HEK293T (cell line): ENCODE results near the gene PTGES3L.
A peak's percentile ranks its signal among the peaks of the same experiment; 100 is the strongest.
"Not testable (repeated sequence)": the region's sequence is repeated elsewhere in the genome, so short reads cannot be mapped to it uniquely, and the experiment has no call there.

Source experiments
- CTCF ChIA-PET: fragments of 350-600 bp; formaldehyde crosslinking; extraction: SDS; loops from one replicate; lab custom pipeline; 2021; ENCODE audit warnings: antibody characterized with exemption, inconsistent platforms; lab: Yijun Ruan, JAX
- POLR2A ChIA-PET: fragments of 350-600 bp; formaldehyde crosslinking; extraction: SDS; loops from one replicate; lab custom pipeline; 2020; ENCODE audit warnings: antibody characterized with exemption, inconsistent platforms; lab: Yijun Ruan, JAX
- DNase-seq: peaks from one replicate; pipeline ENCODE4 v3.0.0; 2012; ENCODE audit warnings: mixed read lengths; ENCODE audit errors: extremely low spot score
- ARNT ChIP-seq: fragments of 450-650 bp; IDR thresholded peaks from 2 replicates; pipeline ENCODE4 v1.6.1; 2017; ENCODE audit warnings: mild to moderate bottlenecking
- BHLHE40 ChIP-seq: fragments of 450-650 bp; IDR thresholded peaks from 2 replicates; pipeline ENCODE4 v1.6.1; 2016; ENCODE audit warnings: mild to moderate bottlenecking, moderate library complexity, borderline replicate concordance
- CTBP1 ChIP-seq: fragments of 450-650 bp; IDR thresholded peaks from 2 replicates; pipeline ENCODE4 v1.6.1; 2016; ENCODE audit warnings: borderline replicate concordance
- ELF4 ChIP-seq: fragments of 450-650 bp; IDR thresholded peaks from 2 replicates; pipeline ENCODE4 v1.6.1; 2017; ENCODE audit warnings: antibody characterized with exemption
- FOXA1 ChIP-seq: fragments of 450-650 bp; IDR thresholded peaks from 2 replicates; pipeline ENCODE4 v1.6.1; 2016; ENCODE audit warnings: mild to moderate bottlenecking
- FOXK2 ChIP-seq: fragments of 450-650 bp; IDR thresholded peaks from 2 replicates; pipeline ENCODE4 v1.6.1; 2016; ENCODE audit warnings: mild to moderate bottlenecking
- FOXM1 ChIP-seq: fragments of 450-650 bp; IDR thresholded peaks from 2 replicates; pipeline ENCODE4 v1.6.1; 2017; ENCODE audit warnings: mild to moderate bottlenecking, borderline replicate concordance
- HDGF ChIP-seq: fragments of 450-650 bp; IDR thresholded peaks from 2 replicates; pipeline ENCODE4 v1.6.1; 2017; ENCODE audit warnings: antibody characterized with exemption, borderline replicate concordance
- L3MBTL2 ChIP-seq: fragments of 450-650 bp; conservative IDR thresholded peaks from 2 replicates; pipeline ENCODE4 v1.6.1; 2016; ENCODE audit warnings: mild to moderate bottlenecking
- LEF1 ChIP-seq: fragments of 450-650 bp; IDR thresholded peaks from 2 replicates; pipeline ENCODE4 v1.6.1; 2017; ENCODE audit warnings: mild to moderate bottlenecking, borderline replicate concordance
- NFRKB ChIP-seq: fragments of 450-650 bp; IDR thresholded peaks from 2 replicates; pipeline ENCODE4 v1.6.1; 2016; ENCODE audit warnings: mild to moderate bottlenecking, moderate library complexity
- SP1 ChIP-seq: fragments of 450-650 bp; IDR thresholded peaks from 2 replicates; pipeline ENCODE4 v1.6.1; 2017
- SUZ12 ChIP-seq: fragments of 450-650 bp; IDR thresholded peaks from 2 replicates; pipeline ENCODE4 v1.6.1; 2016; ENCODE audit warnings: mild to moderate bottlenecking
- TARDBP ChIP-seq: fragments of 450-650 bp; IDR thresholded peaks from 2 replicates; pipeline ENCODE4 v1.6.1; 2016
- ZNF384 ChIP-seq: fragments of 450-650 bp; IDR thresholded peaks from 2 replicates; pipeline ENCODE4 v1.6.1; 2016
- TF ChIP-seq, protein P1 (sequence below): fragments of 450-650 bp; IDR thresholded peaks from 2 replicates; pipeline ENCODE4 v1.6.1; 2016

Gene PTGES3L

DNA sequence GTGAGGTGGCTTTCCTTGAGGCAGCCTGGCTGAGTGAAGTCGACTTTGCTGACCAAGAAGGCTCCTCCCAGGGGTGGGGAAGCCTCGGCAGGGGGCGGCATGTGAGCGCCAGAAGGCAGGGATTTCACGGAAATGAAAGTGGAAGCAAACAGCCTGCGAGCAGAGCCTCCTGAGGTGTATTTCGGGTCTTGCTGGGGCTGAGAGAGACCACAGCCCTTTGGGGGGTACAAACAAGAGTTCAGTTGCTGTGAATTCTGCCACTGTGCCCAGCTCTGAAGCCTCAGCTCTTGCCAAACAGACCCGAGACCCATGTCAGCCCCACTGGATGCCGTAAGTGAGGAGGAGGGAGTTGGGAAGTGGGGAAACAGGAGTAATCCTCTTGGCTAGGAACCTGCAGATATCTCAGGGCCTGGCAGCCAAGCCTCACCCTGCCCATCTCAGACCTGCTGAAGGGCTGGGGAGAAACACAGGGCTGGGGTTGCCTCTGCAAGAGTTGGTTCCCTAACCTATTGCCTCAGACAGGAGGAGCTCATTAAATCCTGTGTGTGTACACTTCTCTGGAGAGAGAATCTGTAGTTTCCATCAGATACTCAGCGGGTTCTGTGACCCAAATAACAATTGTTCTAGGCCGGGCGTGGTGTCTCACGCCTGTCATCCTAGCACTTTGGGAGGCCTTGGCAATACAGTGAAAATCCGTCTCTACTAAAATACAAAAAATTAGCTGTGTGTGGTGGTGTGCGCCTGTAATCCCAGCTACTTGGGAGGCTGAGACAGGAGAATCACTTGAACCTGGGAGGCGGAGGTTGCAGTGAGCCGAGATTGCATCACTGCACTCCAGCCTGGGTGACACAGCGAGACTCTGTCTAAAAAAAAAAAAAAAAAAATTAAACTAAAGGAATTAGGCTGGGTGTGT is 27.0 kb upstream of the PTGES3L start, which contains the start of gene IFI35:
TSS of gene IFI35 (plus strand) at position 146 of the 913 bp plus-strand sequence. CDS start at position 310, 164 bp downstream.
- POLR2A ChIA-PET, result interaction anchor here (0.8 to 2.0 kb wide), 4 partner anchors 9 to 361 kb away, joined by 3 to 30 read pairs (median 4); partner anchors contain the start of genes BECN1 and RPL27
- DNase-seq, result peak; percentile 49
- TF ChIP-seq ZNF384 (no peak), BHLHE40 (no peak), LEF1 (no peak), ELF4 (no peak), HDGF (no peak), TARDBP (no peak), FOXK2 (no peak), L3MBTL2 (no peak)
- CTCF ChIA-PET, result no interaction called here

DNA sequence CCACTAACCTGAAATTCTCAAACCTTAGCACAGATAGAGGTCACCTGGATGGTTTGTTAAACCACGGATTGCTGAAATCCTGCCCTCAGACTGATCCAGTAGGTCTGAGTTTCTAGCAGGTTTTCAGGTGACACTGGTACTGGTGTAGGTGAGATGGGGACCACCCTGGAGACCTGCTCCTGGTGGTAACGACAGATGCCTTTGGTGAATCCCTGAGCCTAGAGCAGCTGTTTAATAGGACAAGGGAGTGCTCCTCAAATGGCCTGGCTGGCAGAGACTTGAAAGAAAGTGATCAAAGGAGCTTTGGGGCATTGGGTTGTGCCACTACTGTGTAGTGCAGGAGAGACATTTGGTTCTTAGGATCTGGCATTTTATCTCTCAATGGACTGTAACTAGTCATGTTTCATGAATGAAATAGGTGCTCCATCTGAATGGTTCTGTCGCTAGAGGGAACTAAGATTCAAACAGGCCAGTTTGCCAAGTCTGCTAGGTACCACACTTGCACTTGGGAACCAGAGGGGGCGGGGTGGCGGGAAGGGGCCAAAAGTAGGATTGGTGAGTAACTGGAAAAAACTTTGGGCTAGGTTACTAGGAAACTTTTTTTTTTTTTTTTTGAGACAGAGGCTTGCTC is 23.8 kb upstream of the PTGES3L start:
- no peak for DNase-seq
- TF ChIP-seq FOXK2 (no peak), ARNT (no peak), ZNF384 (0 out of 2 replicates have a peak, but pooled peaks have one; percentile 4), NFRKB (no peak)
- ChIA-PET CTCF (interaction anchor here (0.6 kb wide), 1 partner anchor 630 kb away, joined by 3 read pairs; no protein-coding TSS in a partner anchor), POLR2A (interaction anchor here (1.5 kb wide), 1 partner anchor 122 kb away, joined by 5 read pairs; the partner anchor contains the start of gene BRCA1)

DNA sequence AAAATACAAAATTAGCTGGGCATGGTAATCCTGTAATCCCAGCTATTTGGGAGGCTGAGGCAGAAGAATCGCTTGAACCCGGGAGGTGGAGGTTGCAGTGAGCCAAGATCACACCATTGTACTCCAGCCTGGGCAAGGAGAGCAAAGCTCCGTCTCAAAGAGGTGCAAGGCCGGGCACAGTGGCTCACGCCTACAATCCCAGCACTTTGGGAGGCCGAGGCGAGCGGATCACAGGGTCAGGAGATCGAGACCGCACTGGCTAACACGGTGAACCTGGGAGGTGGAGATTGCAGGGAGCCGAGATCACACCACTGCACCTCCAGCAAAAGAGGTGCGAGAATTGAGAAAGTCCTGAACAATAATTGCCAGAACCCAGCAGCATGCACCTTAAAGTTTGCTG is 21.0 kb upstream of the PTGES3L start:
- CTCF ChIA-PET, POLR2A ChIA-PET: not testable (repeated sequence)

DNA sequence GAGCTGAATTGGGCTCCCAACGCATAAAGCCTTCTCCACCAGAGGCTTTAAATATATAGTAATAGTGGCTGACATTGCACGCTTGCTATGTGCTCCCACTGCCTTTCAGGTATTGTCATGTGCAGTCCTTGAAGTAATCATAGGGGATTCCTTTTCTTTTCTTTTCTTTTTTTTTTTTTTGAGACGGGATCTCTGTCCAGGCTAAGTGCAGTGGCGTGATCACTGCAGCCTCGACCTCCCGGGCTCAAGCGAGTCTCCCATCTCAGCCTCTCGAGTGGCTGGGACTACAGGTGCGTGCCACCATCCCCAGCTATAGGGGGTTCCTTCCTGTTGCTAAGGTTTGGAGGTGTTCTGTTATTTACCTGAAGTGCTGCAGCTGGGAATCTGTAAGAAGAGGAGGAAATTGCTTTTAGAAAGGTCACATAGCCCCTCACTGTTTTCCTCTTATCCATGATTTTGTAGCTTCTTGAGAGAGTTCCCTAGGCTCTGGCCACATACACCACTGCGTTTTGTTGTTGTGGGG is 19.2 kb upstream of the PTGES3L start:
- CTCF ChIA-PET, result interaction anchor here (1.5 kb wide), 1 partner anchor 36 kb away, joined by 3 read pairs; no protein-coding TSS in a partner anchor
- no peak for DNase-seq
- no peak for TF ChIP-seq HDGF
- TF ChIP-seq SUZ12, result no peak
- no peak for TF ChIP-seq FOXA1
- no peak for TF ChIP-seq ELF4
- TF ChIP-seq BHLHE40, result no peak
- TF ChIP-seq ARNT, result no peak
- TF ChIP-seq TARDBP, result no peak
- no peak for TF ChIP-seq CTBP1
- TF ChIP-seq FOXK2, result no peak
- TF ChIP-seq, protein P1, sequence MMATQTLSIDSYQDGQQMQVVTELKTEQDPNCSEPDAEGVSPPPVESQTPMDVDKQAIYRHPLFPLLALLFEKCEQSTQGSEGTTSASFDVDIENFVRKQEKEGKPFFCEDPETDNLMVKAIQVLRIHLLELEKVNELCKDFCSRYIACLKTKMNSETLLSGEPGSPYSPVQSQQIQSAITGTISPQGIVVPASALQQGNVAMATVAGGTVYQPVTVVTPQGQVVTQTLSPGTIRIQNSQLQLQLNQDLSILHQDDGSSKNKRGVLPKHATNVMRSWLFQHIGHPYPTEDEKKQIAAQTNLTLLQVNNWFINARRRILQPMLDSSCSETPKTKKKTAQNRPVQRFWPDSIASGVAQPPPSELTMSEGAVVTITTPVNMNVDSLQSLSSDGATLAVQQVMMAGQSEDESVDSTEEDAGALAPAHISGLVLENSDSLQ, result no peak
- no peak for TF ChIP-seq LEF1
- POLR2A ChIA-PET, result interaction anchor here (0.6 to 3.6 kb wide), 18 partner anchors 8 to 485 kb away, joined by 3 to 50 read pairs (median 16); partner anchors contain the start of genes AARSD1, BECN1, DHX8 and IFI35

More for the DNA sequence above, 21.0 kb upstream of the PTGES3L start:
- not testable (repeated sequence) for DNase-seq

DNA sequence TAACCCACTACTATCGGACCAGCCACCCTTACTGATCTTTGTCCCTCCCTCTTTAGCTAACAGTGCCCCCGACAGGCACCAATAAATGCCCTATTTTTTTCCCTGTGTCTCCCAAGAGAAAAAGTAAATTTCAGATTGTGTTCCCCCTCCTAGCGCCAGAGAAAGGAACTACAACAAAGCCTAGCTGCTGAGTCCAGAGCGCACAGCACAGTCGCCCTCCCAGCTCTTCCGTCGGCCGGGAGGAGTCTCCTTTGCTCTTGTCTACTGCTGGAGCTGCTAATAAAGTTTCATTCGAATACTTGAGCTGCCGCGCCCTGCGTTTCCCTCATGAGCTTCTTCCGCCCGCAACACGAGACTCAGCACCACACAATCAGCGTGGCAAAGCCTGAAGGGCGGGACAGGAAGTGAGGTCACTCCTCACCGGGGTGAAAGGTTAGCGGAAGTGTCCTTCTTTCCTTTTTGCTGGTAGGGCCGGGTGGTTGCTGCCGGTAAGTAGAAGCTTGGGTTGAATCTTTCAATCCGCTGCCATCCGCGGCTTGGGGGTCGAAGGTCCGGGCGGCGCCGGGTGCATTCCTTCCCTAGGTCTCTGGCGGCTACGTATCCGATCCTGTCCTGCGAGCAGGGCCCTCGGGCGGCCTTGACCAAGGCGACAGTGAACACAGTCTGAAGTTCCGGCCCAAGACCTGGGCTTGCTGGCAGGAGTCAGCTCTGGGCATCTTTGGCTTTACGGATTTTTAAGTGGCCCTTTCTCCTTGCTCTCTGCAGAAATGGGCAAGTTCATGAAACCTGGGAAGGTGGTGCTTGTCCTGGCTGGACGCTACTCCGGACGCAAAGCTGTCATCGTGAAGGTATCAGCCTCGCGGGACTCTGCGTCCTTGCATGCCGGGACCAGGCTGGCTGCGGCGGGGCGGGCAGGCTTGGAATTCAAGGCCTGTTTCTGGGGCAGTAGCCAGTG is 18.4 kb upstream of the PTGES3L start, which contains the start of gene RPL27:
TSS of gene RPL27 (plus strand) at position 436 of the 955 bp plus-strand sequence. CDS start at position 768, 332 bp downstream.
- CTCF ChIA-PET, result interaction anchor here (0.6 to 2.9 kb wide), 13 partner anchors 10 to 174 kb away, joined by 3 to 21 read pairs (median 4); partner anchors contain the start of genes AARSD1, BECN1, PTGES3L and RUNDC1
- TF ChIP-seq FOXK2, result peak; percentile 92; the same call in 1 of the 2 replicates
- TF ChIP-seq CTBP1, result peak; percentile 77
- no peak for TF ChIP-seq LEF1
- TF ChIP-seq FOXM1, result no peak
- no peak for TF ChIP-seq SUZ12
- TF ChIP-seq, protein P1, result peak; percentile 37; the same call in 1 of the 2 replicates
- peak; percentile 60 for TF ChIP-seq L3MBTL2
- TF ChIP-seq TARDBP, result no peak
- no peak for TF ChIP-seq SP1
- no peak for TF ChIP-seq BHLHE40
- TF ChIP-seq HDGF, result no peak
- TF ChIP-seq ELF4, result peak; percentile 96
- peak; percentile 93 for TF ChIP-seq ZNF384
- peak; percentile 59; the same call in 1 of the 2 replicates for TF ChIP-seq NFRKB
- TF ChIP-seq ARNT, result no peak
- TF ChIP-seq FOXA1, result no peak
- peak; percentile 95 for DNase-seq
- POLR2A ChIA-PET, result interaction anchor here (0.5 to 3.6 kb wide), 62 partner anchors 8 to 697 kb away, joined by 3 to 50 read pairs (median 4); partner anchors contain the start of genes AARSD1, AOC3, ARL4D and BECN1
